Activated T-cell treated with anti-CD3 and anti-CD28 coated beads for 1 hour (primary cell): ENCODE measurements around the gene HDLBP.

Source experiments
- DNase-seq: peaks from one replicate; pipeline ENCODE4 v3.0.0-alpha.2; 2020; ENCODE audit warnings: low read depth

Gene HDLBP

GRCh38 chr2:241315093-241315878, at the start of gene HDLBP:
HDLBP (minus strand) TSS chr2:241315672; CDS start chr2:241266869, 48,803 bp downstream.
- peak; percentile 100 for DNase-seq

GRCh38 chr2:241364781-241365180, 49.3 kb upstream of the HDLBP start:
- no peak for DNase-seq

GRCh38 chr2:241363426-241363825, 48.0 kb upstream of the HDLBP start:
- DNase-seq, result no peak

- no peak for DNase-seq
Observed at GRCh38 chr2:241359481-241360045, 44.1 kb upstream of the HDLBP start.

GRCh38 chr2:241358470-241358869, 43.0 kb upstream of the HDLBP start:
- no peak for DNase-seq

- no peak for DNase-seq
Observed at GRCh38 chr2:241357531-241357930, 42.1 kb upstream of the HDLBP start.

- no peak for DNase-seq
Observed at GRCh38 chr2:241356871-241357260, 41.4 kb upstream of the HDLBP start.

GRCh38 chr2:241355983-241356870, 40.8 kb upstream of the HDLBP start, which contains the start of gene FARP2:
FARP2 (plus strand) TSS chr2:241356285; CDS start chr2:241373108, 16,823 bp downstream.
- DNase-seq, result peak; percentile 93

GRCh38 chr2:241354668-241355658, 39.5 kb upstream of the HDLBP start:
- peak; percentile 60 for DNase-seq

- DNase-seq, result no peak
Observed at GRCh38 chr2:241352227-241352626, 36.8 kb upstream of the HDLBP start.

- no peak for DNase-seq
Observed at GRCh38 chr2:241351640-241352031, 36.2 kb upstream of the HDLBP start.

- DNase-seq, result no peak
Observed at GRCh38 chr2:241350878-241351639, 35.6 kb upstream of the HDLBP start.

GRCh38 chr2:241350530-241350877, 35.0 kb upstream of the HDLBP start:
- DNase-seq, result no peak

- no peak for DNase-seq
Observed at GRCh38 chr2:241349941-241350340, 34.5 kb upstream of the HDLBP start.

GRCh38 chr2:241344925-241345651, 29.6 kb upstream of the HDLBP start:
- DNase-seq, result no peak

GRCh38 chr2:241340631-241341163, 25.2 kb upstream of the HDLBP start:
- no peak for DNase-seq

GRCh38 chr2:241339839-241340630, 24.6 kb upstream of the HDLBP start:
- DNase-seq, result no peak

GRCh38 chr2:241334813-241335212, 19.3 kb upstream of the HDLBP start:
- DNase-seq, result no peak

GRCh38 chr2:241330616-241330981, 15.1 kb upstream of the HDLBP start:
- no peak for DNase-seq
